WI38 (cell line): ENCODE measurements around the gene GPR55.

Experiments
- H3K4me3 ChIP-seq: 2 replicates; pipeline ENCODE4 v1.5.1; 2011; ENCODE audit warnings: low read depth, mild to moderate bottlenecking, control low read depth, low read length
- TF ChIP-seq, protein P1 (sequence below): IDR thresholded peaks from 2 replicates; pipeline ENCODE4 v1.5.1; 2012; ENCODE audit warnings: low read depth, mild to moderate bottlenecking, control low read depth, low read length

The GPR55 gene

GRCh38 chr2:230881840-230882239 is 43.2 kb downstream of the GPR55 start:
- H3K4me3 ChIP-seq = no peak overlapping the region
- TF ChIP-seq, protein P1, sequence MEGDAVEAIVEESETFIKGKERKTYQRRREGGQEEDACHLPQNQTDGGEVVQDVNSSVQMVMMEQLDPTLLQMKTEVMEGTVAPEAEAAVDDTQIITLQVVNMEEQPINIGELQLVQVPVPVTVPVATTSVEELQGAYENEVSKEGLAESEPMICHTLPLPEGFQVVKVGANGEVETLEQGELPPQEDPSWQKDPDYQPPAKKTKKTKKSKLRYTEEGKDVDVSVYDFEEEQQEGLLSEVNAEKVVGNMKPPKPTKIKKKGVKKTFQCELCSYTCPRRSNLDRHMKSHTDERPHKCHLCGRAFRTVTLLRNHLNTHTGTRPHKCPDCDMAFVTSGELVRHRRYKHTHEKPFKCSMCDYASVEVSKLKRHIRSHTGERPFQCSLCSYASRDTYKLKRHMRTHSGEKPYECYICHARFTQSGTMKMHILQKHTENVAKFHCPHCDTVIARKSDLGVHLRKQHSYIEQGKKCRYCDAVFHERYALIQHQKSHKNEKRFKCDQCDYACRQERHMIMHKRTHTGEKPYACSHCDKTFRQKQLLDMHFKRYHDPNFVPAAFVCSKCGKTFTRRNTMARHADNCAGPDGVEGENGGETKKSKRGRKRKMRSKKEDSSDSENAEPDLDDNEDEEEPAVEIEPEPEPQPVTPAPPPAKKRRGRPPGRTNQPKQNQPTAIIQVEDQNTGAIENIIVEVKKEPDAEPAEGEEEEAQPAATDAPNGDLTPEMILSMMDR = no peak

DNA sequence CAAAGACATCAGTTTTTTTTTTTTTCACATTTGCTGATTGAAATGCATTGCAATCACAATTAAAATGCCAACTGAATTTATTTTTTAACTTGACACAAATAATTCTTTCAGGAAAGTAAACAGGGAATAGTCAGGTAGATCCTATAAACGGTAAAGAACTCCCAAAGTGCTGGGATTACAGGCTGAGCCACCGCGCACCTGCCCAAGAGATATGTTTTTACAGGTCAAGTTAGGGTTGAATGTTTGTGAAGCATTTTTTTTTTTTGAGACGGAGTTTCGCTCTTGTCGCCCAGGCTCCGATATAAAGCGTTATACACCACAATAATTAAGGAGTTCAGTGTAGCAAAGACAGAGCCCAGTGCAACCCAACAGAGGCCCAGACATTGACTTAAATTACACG is 45.2 kb downstream of the GPR55 start:
- TF ChIP-seq, protein P1 = no peak
- H3K4me3 ChIP-seq = no peak overlapping the region

DNA sequence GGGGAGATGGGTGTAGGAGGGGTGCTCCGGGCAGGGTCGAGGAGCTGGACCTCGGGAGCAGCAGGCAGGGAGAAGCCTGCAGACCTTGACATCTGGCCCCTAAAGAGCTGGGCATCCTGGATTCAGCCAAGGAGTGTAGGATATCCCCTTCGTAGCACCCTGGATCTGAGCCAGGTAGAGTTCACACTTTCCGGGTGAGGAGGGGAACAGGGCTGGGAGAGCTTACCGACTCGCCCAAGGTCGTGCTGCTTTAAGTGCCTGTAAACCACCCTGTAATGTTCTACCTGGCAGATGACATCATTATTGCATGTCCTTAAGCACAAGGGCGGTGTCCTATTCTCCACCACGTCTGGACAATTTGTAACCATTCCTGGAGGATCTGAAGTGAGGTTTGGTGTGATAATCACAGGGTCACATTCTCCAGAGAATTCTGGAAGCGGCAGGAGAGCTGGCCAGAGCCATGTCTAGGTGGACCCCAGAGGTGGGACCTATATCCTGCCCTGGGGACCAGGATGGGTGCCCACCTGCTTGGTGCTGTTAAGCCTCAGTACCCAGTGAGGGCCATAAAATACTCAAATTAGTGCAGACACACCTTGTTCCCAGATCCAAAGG is 45.7 kb downstream of the GPR55 start:
- no peak overlapping the region for H3K4me3 ChIP-seq
- TF ChIP-seq, protein P1 = no peak

DNA sequence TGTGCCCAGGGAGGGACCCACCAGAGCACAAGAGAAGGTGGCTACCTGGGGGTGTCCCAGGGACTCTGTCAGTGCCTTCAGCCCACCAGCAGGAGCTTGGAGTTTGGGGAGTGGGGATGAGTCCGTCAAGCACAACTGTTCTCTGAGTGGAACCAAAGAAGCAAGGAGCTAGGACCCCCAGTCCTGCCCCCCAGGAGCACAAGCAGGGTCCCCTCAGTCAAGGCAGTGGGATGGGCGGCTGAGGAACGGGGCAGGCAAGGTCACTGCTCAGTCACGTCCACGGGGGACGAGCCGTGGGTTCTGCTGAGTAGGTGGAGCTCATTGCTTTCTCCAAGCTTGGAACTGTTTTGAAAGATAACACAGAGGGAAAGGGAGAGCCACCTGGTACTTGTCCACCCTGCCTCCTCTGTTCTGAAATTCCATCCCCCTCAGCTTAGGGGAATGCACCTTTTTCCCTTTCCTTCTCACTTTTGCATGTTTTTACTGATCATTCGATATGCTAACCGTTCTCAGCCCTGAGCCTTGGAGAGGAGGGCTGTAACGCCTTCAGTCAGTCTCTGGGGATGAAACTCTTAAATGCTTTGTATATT is 46.3 kb downstream of the GPR55 start:
- TF ChIP-seq, protein P1 = no peak
- no peak overlapping the region for H3K4me3 ChIP-seq

DNA sequence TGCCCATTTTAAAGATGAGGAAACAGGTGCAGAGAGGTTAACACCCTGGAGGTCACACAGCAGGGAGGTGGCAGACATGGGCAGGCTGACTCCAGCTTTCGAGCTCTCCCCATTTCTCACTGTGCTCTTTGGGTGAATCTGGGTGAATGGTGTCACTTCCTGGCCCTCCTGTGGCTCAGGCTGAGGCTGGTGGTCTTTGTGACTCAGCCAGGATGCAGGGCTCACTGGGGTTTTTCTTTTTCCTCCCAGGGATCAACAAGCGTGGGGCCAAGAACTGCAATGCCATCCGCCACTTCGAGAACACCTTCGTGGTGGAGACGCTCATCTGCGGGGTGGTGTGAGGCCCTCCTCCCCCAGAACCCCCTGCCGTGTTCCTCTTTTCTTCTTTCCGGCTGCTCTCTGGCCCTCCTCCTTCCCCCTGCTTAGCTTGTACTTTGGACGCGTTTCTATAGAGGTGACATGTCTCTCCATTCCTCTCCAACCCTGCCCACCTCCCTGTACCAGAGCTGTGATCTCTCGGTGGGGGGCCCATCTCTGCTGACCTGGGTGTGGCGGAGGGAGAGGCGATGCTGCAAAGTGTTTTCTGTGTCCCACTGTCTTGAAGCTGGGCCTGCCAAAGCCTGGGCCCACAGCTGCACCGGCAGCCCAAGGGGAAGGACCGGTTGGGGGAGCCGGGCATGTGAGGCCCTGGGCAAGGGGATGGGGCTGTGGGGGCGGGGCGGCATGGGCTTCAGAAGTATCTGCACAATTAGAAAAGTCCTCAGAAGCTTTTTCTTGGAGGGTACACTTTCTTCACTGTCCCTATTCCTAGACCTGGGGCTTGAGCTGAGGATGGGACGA is 47.1 kb downstream of the GPR55 start:
- H3K4me3 ChIP-seq = no peak overlapping the region
- TF ChIP-seq, protein P1 = no peak

- no peak overlapping the region for H3K4me3 ChIP-seq
- TF ChIP-seq, protein P1 = no peak
Measured at GRCh38 chr2:230877116-230877758, 47.8 kb downstream of the GPR55 start.
